ENCODE measurements around the gene ATP2A1.

DNA sequence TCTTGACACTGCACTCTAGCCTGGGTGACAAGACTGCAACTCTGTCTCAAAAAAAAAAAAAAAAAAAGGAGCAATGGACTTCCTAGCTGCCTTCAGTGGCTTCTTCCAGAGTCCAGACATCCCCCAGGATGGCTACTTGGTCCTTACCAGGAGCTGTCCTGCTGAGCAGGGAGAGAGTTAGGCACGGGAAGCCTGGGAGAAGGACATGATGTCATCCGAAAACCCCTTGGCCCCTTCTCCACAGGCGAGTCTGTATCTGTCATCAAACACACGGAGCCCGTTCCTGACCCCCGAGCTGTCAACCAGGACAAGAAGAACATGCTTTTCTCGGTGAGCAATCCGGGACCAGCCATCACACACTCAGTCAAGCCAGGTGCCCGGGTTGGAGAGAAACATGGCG lies 8.7 kb downstream of the ATP2A1 start:
- TF ChIP-seq ZNF8 (CRISPR knock-in tag; IDR thresholded peaks at IDR 0.05) (no peak), RARB (CRISPR knock-in tag; IDR thresholded peaks at IDR 0.05) (no peak), POU6F1 (CRISPR knock-in tag; IDR thresholded peaks at IDR 0.05; ENCODE audit: borderline replicate concordance, low read depth) (no peak), ARNTL (CRISPR knock-in tag; IDR thresholded peaks at IDR 0.05; ENCODE audit: borderline replicate concordance, low read depth) (no peak), ZFP3 (CRISPR knock-in tag; IDR thresholded peaks at IDR 0.05) (no peak), ZFP30 (CRISPR knock-in tag; IDR thresholded peaks at IDR 0.05) (no peak), ZC3H10 (CRISPR knock-in tag; IDR thresholded peaks at IDR 0.05) (no peak), PPARA (CRISPR knock-in tag; IDR thresholded peaks at IDR 0.05; ENCODE audit: borderline replicate concordance) (no peak)
- TF ChIP-seq, protein P1, sequence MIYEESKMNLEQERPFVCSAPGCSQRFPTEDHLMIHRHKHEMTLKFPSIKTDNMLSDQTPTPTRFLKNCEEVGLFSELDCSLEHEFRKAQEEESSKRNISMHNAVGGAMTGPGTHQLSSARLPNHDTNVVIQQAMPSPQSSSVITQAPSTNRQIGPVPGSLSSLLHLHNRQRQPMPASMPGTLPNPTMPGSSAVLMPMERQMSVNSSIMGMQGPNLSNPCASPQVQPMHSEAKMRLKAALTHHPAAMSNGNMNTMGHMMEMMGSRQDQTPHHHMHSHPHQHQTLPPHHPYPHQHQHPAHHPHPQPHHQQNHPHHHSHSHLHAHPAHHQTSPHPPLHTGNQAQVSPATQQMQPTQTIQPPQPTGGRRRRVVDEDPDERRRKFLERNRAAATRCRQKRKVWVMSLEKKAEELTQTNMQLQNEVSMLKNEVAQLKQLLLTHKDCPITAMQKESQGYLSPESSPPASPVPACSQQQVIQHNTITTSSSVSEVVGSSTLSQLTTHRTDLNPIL (CRISPR knock-in tag; IDR thresholded peaks at IDR 0.05; ENCODE audit: low read depth), result no peak
- TF ChIP-seq, protein P2, sequence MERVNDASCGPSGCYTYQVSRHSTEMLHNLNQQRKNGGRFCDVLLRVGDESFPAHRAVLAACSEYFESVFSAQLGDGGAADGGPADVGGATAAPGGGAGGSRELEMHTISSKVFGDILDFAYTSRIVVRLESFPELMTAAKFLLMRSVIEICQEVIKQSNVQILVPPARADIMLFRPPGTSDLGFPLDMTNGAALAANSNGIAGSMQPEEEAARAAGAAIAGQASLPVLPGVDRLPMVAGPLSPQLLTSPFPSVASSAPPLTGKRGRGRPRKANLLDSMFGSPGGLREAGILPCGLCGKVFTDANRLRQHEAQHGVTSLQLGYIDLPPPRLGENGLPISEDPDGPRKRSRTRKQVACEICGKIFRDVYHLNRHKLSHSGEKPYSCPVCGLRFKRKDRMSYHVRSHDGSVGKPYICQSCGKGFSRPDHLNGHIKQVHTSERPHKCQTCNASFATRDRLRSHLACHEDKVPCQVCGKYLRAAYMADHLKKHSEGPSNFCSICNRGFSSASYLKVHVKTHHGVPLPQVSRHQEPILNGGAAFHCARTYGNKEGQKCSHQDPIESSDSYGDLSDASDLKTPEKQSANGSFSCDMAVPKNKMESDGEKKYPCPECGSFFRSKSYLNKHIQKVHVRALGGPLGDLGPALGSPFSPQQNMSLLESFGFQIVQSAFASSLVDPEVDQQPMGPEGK (CRISPR knock-in tag; IDR thresholded peaks at IDR 0.05; ENCODE audit: borderline replicate concordance), result no peak
- TF ChIP-seq, protein P3, sequence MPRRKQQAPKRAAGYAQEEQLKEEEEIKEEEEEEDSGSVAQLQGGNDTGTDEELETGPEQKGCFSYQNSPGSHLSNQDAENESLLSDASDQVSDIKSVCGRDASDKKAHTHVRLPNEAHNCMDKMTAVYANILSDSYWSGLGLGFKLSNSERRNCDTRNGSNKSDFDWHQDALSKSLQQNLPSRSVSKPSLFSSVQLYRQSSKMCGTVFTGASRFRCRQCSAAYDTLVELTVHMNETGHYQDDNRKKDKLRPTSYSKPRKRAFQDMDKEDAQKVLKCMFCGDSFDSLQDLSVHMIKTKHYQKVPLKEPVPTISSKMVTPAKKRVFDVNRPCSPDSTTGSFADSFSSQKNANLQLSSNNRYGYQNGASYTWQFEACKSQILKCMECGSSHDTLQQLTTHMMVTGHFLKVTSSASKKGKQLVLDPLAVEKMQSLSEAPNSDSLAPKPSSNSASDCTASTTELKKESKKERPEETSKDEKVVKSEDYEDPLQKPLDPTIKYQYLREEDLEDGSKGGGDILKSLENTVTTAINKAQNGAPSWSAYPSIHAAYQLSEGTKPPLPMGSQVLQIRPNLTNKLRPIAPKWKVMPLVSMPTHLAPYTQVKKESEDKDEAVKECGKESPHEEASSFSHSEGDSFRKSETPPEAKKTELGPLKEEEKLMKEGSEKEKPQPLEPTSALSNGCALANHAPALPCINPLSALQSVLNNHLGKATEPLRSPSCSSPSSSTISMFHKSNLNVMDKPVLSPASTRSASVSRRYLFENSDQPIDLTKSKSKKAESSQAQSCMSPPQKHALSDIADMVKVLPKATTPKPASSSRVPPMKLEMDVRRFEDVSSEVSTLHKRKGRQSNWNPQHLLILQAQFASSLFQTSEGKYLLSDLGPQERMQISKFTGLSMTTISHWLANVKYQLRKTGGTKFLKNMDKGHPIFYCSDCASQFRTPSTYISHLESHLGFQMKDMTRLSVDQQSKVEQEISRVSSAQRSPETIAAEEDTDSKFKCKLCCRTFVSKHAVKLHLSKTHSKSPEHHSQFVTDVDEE (CRISPR knock-in tag; IDR thresholded peaks at IDR 0.05), result no peak

All from SK-N-SH treated with all-trans-retinoic acid at 6 μM for 48 hours (cell line).